Hepatocyte (in vitro differentiated cells): ENCODE measurements around the gene QRICH1. TPM values are rescaled to one million over a fixed set of nuclear protein-coding genes. Genes with fewer than 3 reads are reported as not detected.

Source experiments
- DNase-seq: peaks from one replicate; pipeline ENCODE4 v3.0.0-alpha.2; 2016; ENCODE audit warnings: low spot score
- H2AFZ ChIP-seq: fragments of 200-600 bp; sonication (generic); 2 replicates; pipeline ENCODE4 v1.6.0; 2016; ENCODE audit warnings: antibody characterized with exemption, mild to moderate bottlenecking
- H3K27ac ChIP-seq: fragments of 200-600 bp; sonication (generic); 2 replicates; pipeline ENCODE4 v1.5.1; 2016; ENCODE audit warnings: mild to moderate bottlenecking
- H3K27me3 ChIP-seq: fragments of 200-600 bp; sonication (generic); 2 replicates; pipeline ENCODE4 v1.6.1; 2016
- H3K36me3 ChIP-seq: fragments of 200-600 bp; sonication (generic); replicated peaks from 2 replicates; pipeline ENCODE4 v1.5.1; 2016; ENCODE audit warnings: low read depth; ENCODE audit not compliant: insufficient read depth
- H3K4me1 ChIP-seq: fragments of 200-600 bp; sonication (generic); 2 replicates; pipeline ENCODE4 v1.5.1; 2016; ENCODE audit warnings: mild to moderate bottlenecking, moderate library complexity; ENCODE audit not compliant: insufficient read depth
- H3K4me2 ChIP-seq: fragments of 200-600 bp; sonication (generic); 2 replicates; pipeline ENCODE4 v1.6.0; 2016
- H3K4me3 ChIP-seq: fragments of 200-600 bp; sonication (generic); 2 replicates; pipeline ENCODE4 v1.5.1; 2016; ENCODE audit warnings: mild to moderate bottlenecking
- H3K79me2 ChIP-seq: fragments of 200-600 bp; sonication (generic); 2 replicates; pipeline ENCODE4 v1.6.0; 2017; ENCODE audit warnings: mild to moderate bottlenecking
- H3K9me2 ChIP-seq: fragments of 200-600 bp; sonication (generic); replicated peaks from 2 replicates; pipeline ENCODE4 v1.6.0; 2017; ENCODE audit warnings: mild to moderate bottlenecking; ENCODE audit not compliant: insufficient read depth
- H3K9me3 ChIP-seq: fragments of 200-600 bp; sonication (generic); 2 replicates; pipeline ENCODE4 v1.5.1; 2016; ENCODE audit warnings: low read depth, mild to moderate bottlenecking
- H4K20me1 ChIP-seq: fragments of 200-600 bp; sonication (generic); 2 replicates; pipeline ENCODE4 v1.6.0; 2016; ENCODE audit warnings: mild to moderate bottlenecking; ENCODE audit not compliant: insufficient read depth, poor library complexity, severe bottlenecking
- EZH2 ChIP-seq: fragments of 200-600 bp; sonication (generic); IDR thresholded peaks from 2 replicates; pipeline ENCODE4 v1.6.1; 2016; ENCODE audit warnings: antibody characterized with exemption, mild to moderate bottlenecking, borderline replicate concordance
- EZH2phosphoT487 ChIP-seq: fragments of 200-600 bp; sonication (generic); IDR thresholded peaks from one replicate; pipeline ENCODE4 v1.6.1; 2018; ENCODE audit warnings: antibody characterized with exemption, mild to moderate bottlenecking, low read depth, moderate library complexity; ENCODE audit not compliant: unreplicated experiment, severe bottlenecking
- WGBS: methylation state at CpG from one replicate; pipeline ENCODE4 v1.1.6; 2016; ENCODE audit warnings: low lambda C conversion rate; ENCODE audit errors: missing lambda C conversion rate; 5-methylcytosine and 5-hydroxymethylcytosine counted together
- polyA plus RNA-seq: library from polyadenylated mRNA; unstranded; fragments of >200 nt; fragmentation: Nextera tagmentation; extraction: Ambion mirVana; gene quantifications from 2 replicates; pipeline ENCODE4 v1.2.1, GENCODE V29; 2016
- total RNA-seq: library from RNA; depleted of rRNA; stranded (reverse); fragments of >200 nt; gene quantifications from 2 replicates; pipeline ENCODE4 v1.2.3, GENCODE V29; 2014
- TF ChIP-seq, protein P1 (sequence below): fragments of 200-600 bp; sonication (generic); IDR thresholded peaks from 2 replicates; pipeline ENCODE4 v1.5.1; 2016; ENCODE audit warnings: antibody characterized with exemption, mild to moderate bottlenecking; ENCODE audit not compliant: poor library complexity

QRICH1 gene
- total and polyA plus RNA-seq, 2 experiments from 2014 or later: 42.6 to 79.9 TPM

DNA sequence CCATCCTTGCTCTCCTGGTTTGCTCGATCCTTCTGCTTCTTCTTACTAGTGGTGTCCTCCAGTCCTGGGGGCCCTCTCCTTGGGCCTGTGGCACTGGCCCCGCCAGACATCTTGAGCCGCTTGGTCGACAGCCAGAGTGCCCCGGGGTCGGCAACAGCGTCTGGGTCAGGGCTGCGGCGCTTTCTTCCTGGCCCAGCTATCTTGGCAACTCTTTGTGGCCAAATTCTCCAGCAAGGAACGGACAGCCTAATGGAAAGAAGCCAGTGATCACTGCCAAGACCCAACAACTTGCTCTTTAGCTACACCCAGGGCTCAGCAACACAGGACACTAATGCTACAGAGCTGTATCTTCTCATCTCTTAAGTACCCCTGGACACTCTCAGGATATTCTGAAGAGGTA, 25.2 kb upstream of the QRICH1 start:
- Histone ChIP-seq H3K4me2 (peak overlapping the region; percentile 91), H3K27ac (no peak overlapping the region), H3K36me3 (no peaks in the 10 kb centered on the region), H3K79me2 (peaks cover 20% of the 10 kb centered on the region), H3K27me3 (no peaks in the 10 kb centered on the region), H3K9me3 (no peaks in the 10 kb centered on the region), H3K4me1 (peaks cover 9% of the 10 kb centered on the region), H3K9me2 (no peaks in the 10 kb centered on the region), H4K20me1 (no peaks in the 10 kb centered on the region), H3K4me3 (no peak overlapping the region), H2AFZ (no peak overlapping the region)
- no peak for TF ChIP-seq EZH2
- no peak for TF ChIP-seq EZH2phosphoT487
- TF ChIP-seq, protein P1, sequence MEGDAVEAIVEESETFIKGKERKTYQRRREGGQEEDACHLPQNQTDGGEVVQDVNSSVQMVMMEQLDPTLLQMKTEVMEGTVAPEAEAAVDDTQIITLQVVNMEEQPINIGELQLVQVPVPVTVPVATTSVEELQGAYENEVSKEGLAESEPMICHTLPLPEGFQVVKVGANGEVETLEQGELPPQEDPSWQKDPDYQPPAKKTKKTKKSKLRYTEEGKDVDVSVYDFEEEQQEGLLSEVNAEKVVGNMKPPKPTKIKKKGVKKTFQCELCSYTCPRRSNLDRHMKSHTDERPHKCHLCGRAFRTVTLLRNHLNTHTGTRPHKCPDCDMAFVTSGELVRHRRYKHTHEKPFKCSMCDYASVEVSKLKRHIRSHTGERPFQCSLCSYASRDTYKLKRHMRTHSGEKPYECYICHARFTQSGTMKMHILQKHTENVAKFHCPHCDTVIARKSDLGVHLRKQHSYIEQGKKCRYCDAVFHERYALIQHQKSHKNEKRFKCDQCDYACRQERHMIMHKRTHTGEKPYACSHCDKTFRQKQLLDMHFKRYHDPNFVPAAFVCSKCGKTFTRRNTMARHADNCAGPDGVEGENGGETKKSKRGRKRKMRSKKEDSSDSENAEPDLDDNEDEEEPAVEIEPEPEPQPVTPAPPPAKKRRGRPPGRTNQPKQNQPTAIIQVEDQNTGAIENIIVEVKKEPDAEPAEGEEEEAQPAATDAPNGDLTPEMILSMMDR: no peak
- DNase-seq: no peak
- WGBS: 97% methylated on average over 10 of the region's 10 CpGs

DNA sequence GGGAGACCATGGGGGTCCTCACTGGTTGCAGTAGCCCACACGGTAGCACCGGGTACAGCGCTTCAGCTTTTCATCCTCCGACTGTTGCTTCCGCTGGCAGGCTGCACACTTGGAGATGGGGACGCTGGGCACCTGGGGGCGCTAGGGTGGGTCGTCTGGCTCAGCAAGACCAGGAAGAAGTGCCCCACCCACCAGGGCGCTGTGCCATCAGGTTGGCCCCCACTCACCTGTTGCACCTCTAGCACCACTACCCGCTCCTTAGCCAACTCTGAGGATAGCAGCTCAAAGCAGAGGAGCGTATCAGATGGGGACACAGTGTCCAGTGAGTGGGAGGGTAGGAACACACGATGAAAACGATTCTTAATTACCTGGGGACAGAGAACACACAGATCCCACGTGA, 18.4 kb upstream of the QRICH1 start:
- Histone ChIP-seq H4K20me1 (no peaks in the 10 kb centered on the region), H3K4me1 (no peaks in the 10 kb centered on the region), H3K27ac (no peak overlapping the region), H3K27me3 (no peaks in the 10 kb centered on the region), H2AFZ (no peak overlapping the region), H3K4me2 (no peak overlapping the region), H3K36me3 (no peaks in the 10 kb centered on the region), H3K9me3 (no peaks in the 10 kb centered on the region), H3K9me2 (no peaks in the 10 kb centered on the region), H3K4me3 (no peak overlapping the region), H3K79me2 (no peaks in the 10 kb centered on the region)
- TF ChIP-seq, protein P1: no peak
- no peak for TF ChIP-seq EZH2
- no peak for TF ChIP-seq EZH2phosphoT487
- 96% methylated on average over 14 of the region's 14 CpGs for WGBS
- no peak for DNase-seq

DNA sequence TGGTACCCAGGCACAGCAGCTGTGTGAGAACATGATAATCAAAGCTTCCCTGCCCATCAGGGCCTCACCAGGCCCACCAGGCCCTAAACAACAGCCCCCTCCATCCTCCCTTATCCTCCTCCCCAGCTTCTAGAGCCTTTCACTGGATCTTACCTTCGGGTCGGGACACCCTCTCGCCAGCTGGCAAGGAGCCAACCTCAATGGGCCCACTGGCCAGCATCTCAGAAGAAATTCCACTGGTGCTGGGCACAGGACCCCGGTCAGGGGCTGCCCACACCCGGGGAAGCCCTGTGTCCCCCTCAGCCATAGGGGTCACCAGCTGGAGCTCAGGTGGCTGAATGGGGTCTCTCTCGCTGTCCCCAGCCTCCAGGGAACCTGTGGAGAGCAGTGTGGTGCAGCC, 17.5 kb upstream of the QRICH1 start:
- no peak for TF ChIP-seq EZH2phosphoT487
- TF ChIP-seq EZH2: no peak
- TF ChIP-seq, protein P1: no peak
- no peak overlapping the region for H2AFZ ChIP-seq

DNA sequence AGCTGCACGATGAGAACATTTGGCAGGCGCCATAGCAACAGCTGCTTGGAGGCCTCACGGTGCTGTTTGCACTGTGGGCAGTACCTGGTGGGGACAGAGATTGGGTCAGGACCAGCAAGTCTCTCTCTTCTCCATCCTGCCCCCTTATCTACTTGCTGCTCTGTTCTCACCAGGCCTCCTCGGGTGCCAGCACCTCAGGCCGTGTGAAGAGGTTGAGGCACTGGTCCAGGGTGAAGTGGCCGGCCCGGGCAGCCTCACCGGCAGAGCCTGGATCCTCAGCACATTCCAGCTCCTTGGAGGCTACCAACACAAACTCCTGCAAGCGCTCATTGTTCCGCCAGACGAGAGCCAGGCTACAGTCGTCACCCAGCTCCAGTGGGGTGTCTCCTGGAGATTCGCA, 16.9 kb upstream of the QRICH1 start:
- Histone ChIP-seq H3K79me2 (no peaks in the 10 kb centered on the region), H3K27me3 (no peaks in the 10 kb centered on the region), H3K9me3 (no peaks in the 10 kb centered on the region), H3K4me1 (no peaks in the 10 kb centered on the region), H3K4me2 (no peak overlapping the region), H3K4me3 (no peak overlapping the region), H3K27ac (no peak overlapping the region), H3K9me2 (no peaks in the 10 kb centered on the region), H2AFZ (no peak overlapping the region), H3K36me3 (no peaks in the 10 kb centered on the region), H4K20me1 (no peaks in the 10 kb centered on the region)
- no peak for TF ChIP-seq EZH2
- TF ChIP-seq, protein P1: no peak
- no peak for TF ChIP-seq EZH2phosphoT487
- DNase-seq: no peak
- 92% methylated on average over 13 of the region's 13 CpGs for WGBS

More for the DNA sequence above, 17.5 kb upstream of the QRICH1 start:
- H3K9me3 ChIP-seq: no peaks in the 10 kb centered on the region
- no peaks in the 10 kb centered on the region for H3K9me2 ChIP-seq
- WGBS: 90% methylated on average over 6 of the region's 6 CpGs
- H3K79me2 ChIP-seq: no peaks in the 10 kb centered on the region
- no peaks in the 10 kb centered on the region for H4K20me1 ChIP-seq
- DNase-seq: no peak
- no peaks in the 10 kb centered on the region for H3K4me1 ChIP-seq
- no peak overlapping the region for H3K27ac ChIP-seq
- H3K4me3 ChIP-seq: no peak overlapping the region
- no peaks in the 10 kb centered on the region for H3K36me3 ChIP-seq
- H3K27me3 ChIP-seq: no peaks in the 10 kb centered on the region
- H3K4me2 ChIP-seq: no peak overlapping the region
